Effector memory CD8-positive, alpha-beta T cell (primary cell): ENCODE data around the gene XPO1.
A peak's percentile ranks its signal among the peaks of the same experiment; 100 is the strongest.
"Not testable (repeated sequence)": the region's sequence is repeated elsewhere in the genome, so short reads cannot be mapped to it uniquely, and the experiment has no call there.

Experiments used
- ATAC-seq: fragments of 150-1000 bp; cut with Tn5 transposase; replicated peaks from 2 replicates; pipeline ENCODE4 v1.10.0; 2021; ENCODE audit warnings: mild to moderate bottlenecking, moderate library complexity
- DNase-seq, 3 experiments: peaks; one replicate each; pipeline ENCODE4 v3.0.0; 2021
- H3K27ac Mint-ChIP-seq, 2 donors: one replicate each; pipeline ENCODE4 v1.8.0; 2022; ENCODE audit warnings: mild to moderate bottlenecking in 2 of 2, mixed read lengths in 2 of 2, moderate library complexity in 2 of 2
- H3K27me3 Mint-ChIP-seq, 2 donors: one replicate each; pipeline ENCODE4 v1.8.0; 2022; ENCODE audit warnings: mixed read lengths in 2 of 2
- H3K36me3 Mint-ChIP-seq: one replicate; pipeline ENCODE4 v1.8.0; 2022; ENCODE audit warnings: mild to moderate bottlenecking, moderate library complexity, mixed read lengths; ENCODE audit not compliant: insufficient read depth
- H3K4me1 Mint-ChIP-seq, 2 donors: one replicate each; pipeline ENCODE4 v1.8.0; 2022; ENCODE audit warnings: low read depth in 2 of 2, mixed read lengths in 2 of 2
- H3K4me3 Mint-ChIP-seq, 2 donors: one replicate each; pipeline ENCODE4 v1.8.0; 2022; ENCODE audit warnings: mild to moderate bottlenecking in 2 of 2, mixed read lengths in 2 of 2, moderate library complexity in 2 of 2
- H3K9me3 Mint-ChIP-seq, 2 donors: one replicate each; pipeline ENCODE4 v1.8.0; 2022; ENCODE audit warnings: mixed read lengths in 2 of 2

XPO1 gene

GRCh38 chr2:61470965-61471904 is 66.9 kb downstream of the XPO1 start, which contains the start of gene USP34:
Gene USP34, minus strand, starts transcription at chr2:61471087. Its CDS starts 395 bp downstream, at chr2:61470692.
- Mint-ChIP-seq H3K27ac (peak within 1 kb of the TSS; percentile 95 to 98), H3K27me3 (no peaks in the 10 kb centered on the region), H3K36me3 (peaks cover 35% of the 10 kb centered on the region), H3K4me3 (peak within 1 kb of the TSS; percentile 94 to 96), H3K4me1 (peaks cover 14 to 28% of the 10 kb centered on the region in 2 donors), H3K9me3 (no peaks in the 10 kb centered on the region)
- DNase-seq (peak; percentile 85 to 88 (median 88)), ATAC-seq (peak; percentile 87)

DNA sequence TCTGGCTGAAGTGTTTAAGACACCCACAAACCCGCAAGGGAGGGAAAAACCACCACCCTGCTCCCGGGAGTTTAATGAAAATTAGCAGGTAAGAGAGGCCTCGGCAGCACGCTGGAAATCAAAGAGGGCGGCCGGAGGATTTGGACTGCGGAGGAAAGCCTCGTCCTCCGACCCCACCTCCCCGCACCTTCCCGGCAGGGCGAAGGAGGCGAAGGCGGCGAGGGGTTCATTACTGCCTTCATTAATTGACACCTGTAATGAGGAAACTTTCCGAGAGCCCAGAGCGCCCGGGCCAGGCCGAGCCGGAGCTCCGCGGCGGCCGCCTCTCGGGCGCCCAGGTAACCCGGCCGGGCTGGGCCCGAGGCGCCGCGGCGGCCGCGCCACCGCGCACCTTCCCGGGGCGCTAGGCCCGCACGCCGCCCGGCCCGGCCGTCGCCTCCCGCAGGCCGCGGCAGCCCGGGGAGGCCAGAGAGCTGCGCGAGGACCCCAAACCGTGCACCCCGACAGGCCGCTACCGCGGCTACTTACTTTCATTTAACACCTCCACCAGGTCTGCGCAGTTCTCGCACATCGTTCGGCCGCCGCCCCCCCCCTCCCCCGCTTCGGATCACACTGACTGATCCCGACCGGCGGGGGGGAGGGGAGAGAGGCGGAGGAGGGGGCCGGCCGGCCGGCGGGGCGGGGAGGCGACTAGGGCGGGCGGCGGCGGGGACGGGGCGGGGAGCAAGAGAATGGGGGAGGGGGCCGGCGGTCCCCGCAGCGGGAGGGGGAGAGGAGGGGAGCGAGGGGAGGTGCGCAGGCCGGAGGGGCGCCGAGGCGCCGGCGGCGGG is 67.8 kb downstream of the XPO1 start:
- Mint-ChIP-seq H3K9me3 (no peaks in the 10 kb centered on the region), H3K4me1 (peaks cover 14 to 31% of the 10 kb centered on the region in 2 donors), H3K27me3 (no peaks in the 10 kb centered on the region), H3K36me3 (peaks cover 35% of the 10 kb centered on the region), H3K4me3 (peak overlapping the region; percentile 94 to 96), H3K27ac (peak overlapping the region; percentile 95 to 98)
- ATAC-seq = peak; percentile 31
- peak; percentile 46 to 52 (median 49) for DNase-seq

GRCh38 chr2:61469424-61470121 is 68.6 kb downstream of the XPO1 start:
- Mint-ChIP-seq H3K4me3 (peak overlapping the region; percentile 94 to 96), H3K36me3 (peaks cover 35% of the 10 kb centered on the region), H3K27ac (peak overlapping the region; percentile 95 to 98), H3K27me3 (no peaks in the 10 kb centered on the region), H3K4me1 (peaks cover 17 to 36% of the 10 kb centered on the region in 2 donors), H3K9me3 (no peaks in the 10 kb centered on the region)
- no peak for ATAC-seq
- no peak for DNase-seq

DNA sequence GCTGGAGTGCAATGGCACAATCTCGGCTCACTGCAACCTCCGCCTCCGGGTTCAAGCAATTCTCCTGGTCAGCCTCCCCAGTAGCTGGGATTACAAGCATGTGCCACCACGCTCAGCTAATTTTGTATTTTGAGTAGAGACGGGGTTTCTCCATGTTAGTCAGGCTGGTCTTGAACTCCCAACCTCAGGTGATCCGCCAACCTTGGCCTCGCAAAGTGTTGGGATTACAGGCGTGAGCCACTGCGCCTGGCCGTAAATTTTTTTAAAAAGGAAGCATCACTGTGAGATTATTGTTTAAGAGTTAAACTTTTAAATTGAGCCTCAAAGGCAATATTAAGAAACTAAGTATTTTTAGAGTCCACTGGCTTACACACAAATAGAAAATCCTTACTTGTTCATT is 69.9 kb downstream of the XPO1 start:
- Mint-ChIP-seq H3K4me3 (peak overlapping the region; percentile 94 to 96), H3K36me3 (peaks cover 44% of the 10 kb centered on the region), H3K4me1 (peaks cover 24 to 43% of the 10 kb centered on the region in 2 donors)
- H3K27ac Mint-ChIP-seq, H3K9me3 Mint-ChIP-seq, ATAC-seq, DNase-seq, H3K27me3 Mint-ChIP-seq: not testable (repeated sequence)

DNA sequence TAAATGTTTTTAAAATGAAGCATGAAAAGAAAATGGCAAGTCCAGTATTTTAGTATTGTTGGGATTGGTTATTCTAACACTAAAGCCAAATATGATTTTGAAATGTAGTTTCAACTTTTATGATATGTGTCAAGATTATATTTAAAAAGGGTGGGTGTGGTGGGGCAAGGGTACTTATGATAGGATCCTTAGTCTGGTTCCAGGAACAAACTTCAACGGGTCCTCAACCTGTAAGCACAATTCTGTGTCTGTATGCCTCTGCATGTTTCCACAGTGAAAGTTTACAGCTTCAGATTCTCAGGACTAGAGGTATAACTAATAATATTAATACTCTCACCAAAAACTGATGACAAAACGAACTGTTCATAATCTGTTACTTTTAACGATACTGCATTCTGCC is 73.1 kb downstream of the XPO1 start:
- ATAC-seq = no peak
- Mint-ChIP-seq H3K4me1 (peaks cover 29 to 46% of the 10 kb centered on the region in 2 donors), H3K36me3 (peaks cover 37% of the 10 kb centered on the region), H3K27me3 (no peaks in the 10 kb centered on the region), H3K9me3 (no peaks in the 10 kb centered on the region), H3K27ac (no peak overlapping the region), H3K4me3 (peak overlapping the region in 1 of 2 donors; percentile 31)
- no peak for DNase-seq

DNA sequence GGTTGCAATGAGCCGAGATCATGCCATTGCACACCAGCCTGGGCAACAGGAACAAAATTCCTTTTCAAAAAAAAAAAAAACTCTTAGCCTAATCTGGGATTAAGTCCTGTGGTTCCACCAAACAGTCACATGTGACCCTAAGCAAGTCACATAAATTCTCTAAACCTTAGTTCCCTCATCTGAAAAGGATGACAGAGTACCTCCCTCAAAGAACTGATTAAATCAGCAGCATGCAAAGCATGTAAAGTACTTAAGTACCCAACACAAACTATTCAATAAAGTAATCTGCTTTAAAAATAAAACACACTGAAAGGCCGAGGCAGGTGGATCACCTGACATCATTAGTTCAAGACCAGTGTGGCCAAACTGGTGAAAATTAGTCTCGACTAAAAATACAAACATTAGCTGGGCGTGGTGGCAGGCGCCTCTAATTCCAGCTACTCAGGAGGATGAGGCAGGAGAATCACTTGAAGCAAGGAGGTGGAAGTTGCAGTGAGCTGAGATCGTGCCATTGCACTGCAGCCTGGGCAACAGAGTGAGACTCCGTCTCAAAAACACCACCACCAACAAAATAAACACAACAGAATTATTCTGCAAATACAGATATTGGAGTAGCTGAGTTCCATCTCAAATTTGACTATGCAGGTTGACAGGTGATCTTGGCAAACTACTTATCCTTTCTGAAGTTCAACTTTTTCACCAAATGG is 74.2 kb downstream of the XPO1 start:
- no peak for ATAC-seq
- Mint-ChIP-seq H3K9me3 (no peaks in the 10 kb centered on the region), H3K4me3 (peak overlapping the region in 1 of 2 donors; percentile 12), H3K36me3 (peaks cover 38% of the 10 kb centered on the region), H3K27me3 (no peaks in the 10 kb centered on the region), H3K4me1 (peaks cover 35 to 48% of the 10 kb centered on the region in 2 donors), H3K27ac (peak overlapping the region in 1 of 2 donors; percentile 33)
- no peak for DNase-seq

DNA sequence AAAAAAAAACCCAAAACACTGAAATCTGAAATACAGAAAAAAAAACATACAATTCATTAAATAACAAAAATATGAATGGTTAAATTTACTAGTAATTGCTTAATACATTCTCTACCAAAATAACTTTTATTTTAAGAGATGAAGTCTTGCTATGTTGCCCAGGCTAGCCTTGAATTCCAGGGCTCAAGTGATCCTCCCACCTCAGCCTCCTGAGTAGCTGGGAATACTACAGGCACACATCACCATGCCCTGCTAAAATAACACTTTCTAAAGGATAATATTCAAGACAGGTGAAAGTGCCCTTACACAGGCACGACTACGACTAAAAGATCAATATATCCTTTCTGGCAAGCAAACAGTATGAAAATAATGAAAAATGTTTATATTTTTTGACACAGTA is 76.8 kb downstream of the XPO1 start:
- H3K27ac Mint-ChIP-seq = peak overlapping the region; percentile 25 to 32

DNA sequence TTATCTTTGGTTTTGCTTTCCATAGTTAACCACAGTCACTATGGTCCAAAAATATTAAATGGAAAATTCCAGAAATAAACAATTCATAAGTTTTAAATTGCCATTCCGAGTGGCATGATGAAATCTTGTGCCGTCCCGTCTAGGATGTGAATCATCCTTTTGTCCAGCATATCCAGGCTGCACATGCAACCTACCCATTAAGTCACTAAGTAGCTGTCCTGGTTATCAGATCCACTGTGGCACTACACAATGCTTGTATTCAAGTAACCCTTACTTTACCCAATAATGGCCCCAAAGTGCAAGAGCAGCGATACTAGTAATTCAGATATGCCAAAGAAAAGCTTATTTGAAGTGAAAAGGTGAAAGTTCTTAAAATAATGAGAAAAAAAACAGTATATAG is 78.0 kb downstream of the XPO1 start:
- DNase-seq (no peak), ATAC-seq (no peak)
- H3K9me3 Mint-ChIP-seq = no peaks in the 10 kb centered on the region
- H3K27me3 Mint-ChIP-seq = no peaks in the 10 kb centered on the region
- no peak overlapping the region for H3K27ac Mint-ChIP-seq
- peak overlapping the region in 1 of 2 donors; percentile 25 for H3K4me3 Mint-ChIP-seq
- peaks cover 52 to 66% of the 10 kb centered on the region in 2 donors for H3K4me1 Mint-ChIP-seq
- peaks cover 32% of the 10 kb centered on the region for H3K36me3 Mint-ChIP-seq

More for the DNA sequence above, 76.8 kb downstream of the XPO1 start:
- H3K27me3 Mint-ChIP-seq = no peaks in the 10 kb centered on the region
- DNase-seq = no peak
- no peak for ATAC-seq
- no peak overlapping the region for H3K4me3 Mint-ChIP-seq
- H3K36me3 Mint-ChIP-seq = peaks cover 32% of the 10 kb centered on the region
- H3K9me3 Mint-ChIP-seq = no peaks in the 10 kb centered on the region
- peaks cover 45 to 58% of the 10 kb centered on the region in 2 donors for H3K4me1 Mint-ChIP-seq

DNA sequence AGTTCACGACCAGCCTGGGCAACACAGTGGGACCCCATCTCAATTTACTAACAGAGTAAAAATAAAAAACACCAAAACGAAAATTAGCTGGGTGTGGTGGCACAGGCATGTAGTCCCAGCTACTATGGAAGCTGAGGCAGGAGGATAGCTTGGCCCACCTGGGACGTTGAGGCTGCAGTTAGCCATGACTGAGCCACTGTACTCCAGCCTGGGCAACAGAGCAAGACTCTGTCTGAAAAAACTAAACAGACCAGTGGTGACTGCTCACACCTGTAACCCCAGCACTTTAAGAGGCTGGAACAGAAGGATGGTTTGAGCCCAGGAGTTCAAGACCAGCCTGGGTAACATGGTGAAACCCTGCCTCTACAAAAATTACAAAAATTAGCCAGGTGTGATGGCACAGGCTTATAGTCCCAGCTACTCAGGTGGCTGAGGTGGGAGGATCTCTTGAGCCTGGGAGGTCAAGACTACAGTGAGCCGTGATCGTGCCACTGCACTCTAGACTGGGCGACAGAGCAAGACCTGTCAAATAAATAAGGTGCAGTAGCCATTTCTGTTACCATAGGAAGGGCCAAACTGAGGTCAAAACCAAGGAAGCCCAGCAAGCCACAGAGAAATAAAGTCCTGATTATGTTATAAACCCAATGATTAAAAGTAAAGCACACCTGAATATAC is 81.3 kb downstream of the XPO1 start:
- Mint-ChIP-seq H3K4me1 (peaks cover 49 to 65% of the 10 kb centered on the region in 2 donors), H3K36me3 (peaks cover 36% of the 10 kb centered on the region), H3K9me3 (no peaks in the 10 kb centered on the region), H3K4me3 (peak overlapping the region in 1 of 2 donors; percentile 65), H3K27ac (peak overlapping the region; percentile 60 to 90), H3K27me3 (no peaks in the 10 kb centered on the region)
- DNase-seq (no peak), ATAC-seq (no peak)

- H3K4me3 Mint-ChIP-seq = peak overlapping the region in 1 of 2 donors; percentile 49
- H3K27ac Mint-ChIP-seq = peak overlapping the region; percentile 29 to 90
Observed at GRCh38 chr2:61456070-61456745, 81.9 kb downstream of the XPO1 start.

GRCh38 chr2:61454972-61455371 is 83.2 kb downstream of the XPO1 start:
- not testable (repeated sequence) for ATAC-seq, H3K4me3 Mint-ChIP-seq
- H3K4me1 Mint-ChIP-seq = peaks cover 45 to 69% of the 10 kb centered on the region in 2 donors

More at GRCh38 chr2:61456070-61456745, 81.9 kb downstream of the XPO1 start:
- ATAC-seq = no peak
- no peaks in the 10 kb centered on the region for H3K27me3 Mint-ChIP-seq
- H3K9me3 Mint-ChIP-seq = no peaks in the 10 kb centered on the region
- peaks cover 48 to 69% of the 10 kb centered on the region in 2 donors for H3K4me1 Mint-ChIP-seq
- H3K36me3 Mint-ChIP-seq = peaks cover 36% of the 10 kb centered on the region
- DNase-seq = no peak

More at GRCh38 chr2:61454972-61455371, 83.2 kb downstream of the XPO1 start:
- not testable (repeated sequence) for H3K27me3 Mint-ChIP-seq, H3K9me3 Mint-ChIP-seq, DNase-seq
- peak overlapping the region in 1 of 2 donors; percentile 35 for H3K27ac Mint-ChIP-seq
- H3K36me3 Mint-ChIP-seq = peaks cover 34% of the 10 kb centered on the region
